ENCODE data around the gene IL20.

- TF ChIP-seq, protein P1, sequence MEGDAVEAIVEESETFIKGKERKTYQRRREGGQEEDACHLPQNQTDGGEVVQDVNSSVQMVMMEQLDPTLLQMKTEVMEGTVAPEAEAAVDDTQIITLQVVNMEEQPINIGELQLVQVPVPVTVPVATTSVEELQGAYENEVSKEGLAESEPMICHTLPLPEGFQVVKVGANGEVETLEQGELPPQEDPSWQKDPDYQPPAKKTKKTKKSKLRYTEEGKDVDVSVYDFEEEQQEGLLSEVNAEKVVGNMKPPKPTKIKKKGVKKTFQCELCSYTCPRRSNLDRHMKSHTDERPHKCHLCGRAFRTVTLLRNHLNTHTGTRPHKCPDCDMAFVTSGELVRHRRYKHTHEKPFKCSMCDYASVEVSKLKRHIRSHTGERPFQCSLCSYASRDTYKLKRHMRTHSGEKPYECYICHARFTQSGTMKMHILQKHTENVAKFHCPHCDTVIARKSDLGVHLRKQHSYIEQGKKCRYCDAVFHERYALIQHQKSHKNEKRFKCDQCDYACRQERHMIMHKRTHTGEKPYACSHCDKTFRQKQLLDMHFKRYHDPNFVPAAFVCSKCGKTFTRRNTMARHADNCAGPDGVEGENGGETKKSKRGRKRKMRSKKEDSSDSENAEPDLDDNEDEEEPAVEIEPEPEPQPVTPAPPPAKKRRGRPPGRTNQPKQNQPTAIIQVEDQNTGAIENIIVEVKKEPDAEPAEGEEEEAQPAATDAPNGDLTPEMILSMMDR (IDR thresholded peaks at IDR 0.05): no peak
- TF ChIP-seq, protein P2, sequence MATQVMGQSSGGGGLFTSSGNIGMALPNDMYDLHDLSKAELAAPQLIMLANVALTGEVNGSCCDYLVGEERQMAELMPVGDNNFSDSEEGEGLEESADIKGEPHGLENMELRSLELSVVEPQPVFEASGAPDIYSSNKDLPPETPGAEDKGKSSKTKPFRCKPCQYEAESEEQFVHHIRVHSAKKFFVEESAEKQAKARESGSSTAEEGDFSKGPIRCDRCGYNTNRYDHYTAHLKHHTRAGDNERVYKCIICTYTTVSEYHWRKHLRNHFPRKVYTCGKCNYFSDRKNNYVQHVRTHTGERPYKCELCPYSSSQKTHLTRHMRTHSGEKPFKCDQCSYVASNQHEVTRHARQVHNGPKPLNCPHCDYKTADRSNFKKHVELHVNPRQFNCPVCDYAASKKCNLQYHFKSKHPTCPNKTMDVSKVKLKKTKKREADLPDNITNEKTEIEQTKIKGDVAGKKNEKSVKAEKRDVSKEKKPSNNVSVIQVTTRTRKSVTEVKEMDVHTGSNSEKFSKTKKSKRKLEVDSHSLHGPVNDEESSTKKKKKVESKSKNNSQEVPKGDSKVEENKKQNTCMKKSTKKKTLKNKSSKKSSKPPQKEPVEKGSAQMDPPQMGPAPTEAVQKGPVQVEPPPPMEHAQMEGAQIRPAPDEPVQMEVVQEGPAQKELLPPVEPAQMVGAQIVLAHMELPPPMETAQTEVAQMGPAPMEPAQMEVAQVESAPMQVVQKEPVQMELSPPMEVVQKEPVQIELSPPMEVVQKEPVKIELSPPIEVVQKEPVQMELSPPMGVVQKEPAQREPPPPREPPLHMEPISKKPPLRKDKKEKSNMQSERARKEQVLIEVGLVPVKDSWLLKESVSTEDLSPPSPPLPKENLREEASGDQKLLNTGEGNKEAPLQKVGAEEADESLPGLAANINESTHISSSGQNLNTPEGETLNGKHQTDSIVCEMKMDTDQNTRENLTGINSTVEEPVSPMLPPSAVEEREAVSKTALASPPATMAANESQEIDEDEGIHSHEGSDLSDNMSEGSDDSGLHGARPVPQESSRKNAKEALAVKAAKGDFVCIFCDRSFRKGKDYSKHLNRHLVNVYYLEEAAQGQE (IDR thresholded peaks at IDR 0.05; ENCODE audit: insufficient read depth in 1 of 2, low read depth in 2 of 2, low read length in 1 of 2): no peak
- no peak for TF ChIP-seq TCF7L2 (IDR thresholded peaks at IDR 0.05; ENCODE audit: low read depth, low read length)
Measured at GRCh38 chr1:206909883-206910318, 44.5 kb downstream of the IL20 start.
